Activated naive CD8-positive, alpha-beta T cell (primary cell): ENCODE data around the gene TRIM68.

Source experiments
- H3K27ac Mint-ChIP-seq: one replicate; pipeline ENCODE4 v1.8.0; 2021; ENCODE audit warnings: mixed read lengths
- H3K27me3 Mint-ChIP-seq: one replicate; pipeline ENCODE4 v1.8.0; 2021; ENCODE audit warnings: mixed read lengths
- H3K36me3 Mint-ChIP-seq: one replicate; pipeline ENCODE4 v1.8.0; 2021; ENCODE audit warnings: mixed read lengths
- H3K4me1 Mint-ChIP-seq: one replicate; pipeline ENCODE4 v1.8.0; 2021; ENCODE audit warnings: low read depth, mixed read lengths
- H3K4me3 Mint-ChIP-seq: one replicate; pipeline ENCODE4 v1.8.0; 2021; ENCODE audit warnings: mild to moderate bottlenecking, mixed read lengths
- H3K9me3 Mint-ChIP-seq: one replicate; pipeline ENCODE4 v1.8.0; 2021; ENCODE audit warnings: low read depth, mixed read lengths

The TRIM68 gene

GRCh38 chr11:4619514-4619913 lies 11.5 kb upstream of the TRIM68 start:
- no peaks in the 10 kb centered on the region for H3K4me1 Mint-ChIP-seq
- no peak overlapping the region for H3K4me3 Mint-ChIP-seq
- no peaks in the 10 kb centered on the region for H3K9me3 Mint-ChIP-seq

DNA sequence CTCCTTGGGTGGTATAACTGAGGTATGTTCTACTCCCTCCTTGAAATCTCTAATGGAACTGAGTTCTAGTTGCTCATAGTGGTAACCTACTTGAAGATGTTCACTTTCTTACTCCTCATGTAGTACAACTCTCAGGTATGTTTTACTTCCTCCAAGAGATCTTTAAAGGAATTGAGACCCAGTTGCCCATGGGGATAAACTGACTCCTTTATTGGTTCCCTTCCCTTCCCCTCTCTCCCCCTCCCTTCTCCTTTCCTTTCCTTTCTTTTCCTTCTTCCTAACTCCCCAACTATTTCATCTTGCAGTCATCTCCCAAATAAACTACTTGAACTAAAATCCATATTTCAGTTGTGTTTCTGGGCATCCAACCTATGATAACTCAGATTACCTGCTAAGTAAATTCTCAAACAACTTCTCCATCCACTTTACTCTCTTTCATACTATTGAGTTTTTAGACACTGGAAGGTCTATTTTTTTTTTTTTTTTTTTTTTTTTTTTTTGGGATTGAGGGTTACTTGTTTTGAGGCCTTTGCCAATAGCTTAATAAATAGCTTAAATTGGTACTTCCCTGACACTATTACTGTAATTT lies 7.9 kb upstream of the TRIM68 start:
- Mint-ChIP-seq H3K4me1 (no peaks in the 10 kb centered on the region), H3K36me3 (no peaks in the 10 kb centered on the region), H3K4me3 (no peak overlapping the region), H3K9me3 (no peaks in the 10 kb centered on the region), H3K27ac (no peak overlapping the region), H3K27me3 (peaks cover 4% of the 10 kb centered on the region)

More at GRCh38 chr11:4619514-4619913, 11.5 kb upstream of the TRIM68 start:
- H3K27ac Mint-ChIP-seq = no peak overlapping the region
- peaks cover 2% of the 10 kb centered on the region for H3K36me3 Mint-ChIP-seq
- H3K27me3 Mint-ChIP-seq = peaks cover 7% of the 10 kb centered on the region

GRCh38 chr11:4611986-4612385 lies 4.0 kb upstream of the TRIM68 start:
- no peaks in the 10 kb centered on the region for H3K36me3 Mint-ChIP-seq
- H3K27me3 Mint-ChIP-seq = peaks cover 2% of the 10 kb centered on the region
- H3K27ac Mint-ChIP-seq = no peak overlapping the region
- no peaks in the 10 kb centered on the region for H3K9me3 Mint-ChIP-seq
- no peak overlapping the region for H3K4me3 Mint-ChIP-seq
- peaks cover 26% of the 10 kb centered on the region for H3K4me1 Mint-ChIP-seq

DNA sequence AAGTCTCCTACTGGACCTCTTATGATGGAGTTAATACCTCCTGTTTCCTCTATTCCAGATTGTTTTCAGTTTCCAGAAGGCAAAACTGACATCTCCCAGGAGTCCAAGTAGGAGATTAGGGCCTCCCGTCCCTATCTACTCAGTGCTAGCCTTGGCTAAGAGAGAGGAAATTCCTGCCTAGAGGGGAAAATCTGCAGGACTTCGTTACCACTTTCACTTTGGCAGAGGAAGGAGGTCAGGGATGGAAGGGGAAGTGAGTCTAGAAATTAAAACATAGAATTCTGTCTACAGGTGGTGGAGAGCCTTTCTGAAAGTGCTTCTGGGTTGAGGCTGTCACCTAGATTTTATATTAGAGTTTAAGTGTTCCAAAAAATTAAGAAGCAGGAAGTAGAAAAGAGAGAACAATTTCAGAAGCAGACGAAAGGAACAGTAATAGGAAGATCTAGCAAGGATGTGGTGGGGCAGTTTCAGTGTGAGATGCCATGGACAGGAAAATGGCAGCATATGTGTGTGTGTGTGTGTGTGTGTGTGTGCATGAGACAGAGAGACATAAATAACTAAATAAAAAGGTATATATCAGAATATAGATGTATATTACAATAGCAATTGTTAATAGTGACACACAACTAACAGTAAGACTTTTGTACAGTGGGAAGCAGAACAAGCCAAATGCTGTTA lies 2.4 kb upstream of the TRIM68 start:
- Mint-ChIP-seq H3K36me3 (peaks cover 2% of the 10 kb centered on the region), H3K9me3 (no peaks in the 10 kb centered on the region), H3K4me3 (peak overlapping the region; percentile 45), H3K27ac (peak overlapping the region; percentile 75), H3K27me3 (no peaks in the 10 kb centered on the region), H3K4me1 (peaks cover 38% of the 10 kb centered on the region)

GRCh38 chr11:4607096-4607495 lies 935 bp downstream of the TRIM68 start:
- H3K4me3 Mint-ChIP-seq = peak overlapping the region; percentile 92
- H3K27me3 Mint-ChIP-seq = no peaks in the 10 kb centered on the region
- no peaks in the 10 kb centered on the region for H3K9me3 Mint-ChIP-seq
- H3K4me1 Mint-ChIP-seq = peaks cover 45% of the 10 kb centered on the region
- peaks cover 12% of the 10 kb centered on the region for H3K36me3 Mint-ChIP-seq
- peak overlapping the region; percentile 96 for H3K27ac Mint-ChIP-seq

DNA sequence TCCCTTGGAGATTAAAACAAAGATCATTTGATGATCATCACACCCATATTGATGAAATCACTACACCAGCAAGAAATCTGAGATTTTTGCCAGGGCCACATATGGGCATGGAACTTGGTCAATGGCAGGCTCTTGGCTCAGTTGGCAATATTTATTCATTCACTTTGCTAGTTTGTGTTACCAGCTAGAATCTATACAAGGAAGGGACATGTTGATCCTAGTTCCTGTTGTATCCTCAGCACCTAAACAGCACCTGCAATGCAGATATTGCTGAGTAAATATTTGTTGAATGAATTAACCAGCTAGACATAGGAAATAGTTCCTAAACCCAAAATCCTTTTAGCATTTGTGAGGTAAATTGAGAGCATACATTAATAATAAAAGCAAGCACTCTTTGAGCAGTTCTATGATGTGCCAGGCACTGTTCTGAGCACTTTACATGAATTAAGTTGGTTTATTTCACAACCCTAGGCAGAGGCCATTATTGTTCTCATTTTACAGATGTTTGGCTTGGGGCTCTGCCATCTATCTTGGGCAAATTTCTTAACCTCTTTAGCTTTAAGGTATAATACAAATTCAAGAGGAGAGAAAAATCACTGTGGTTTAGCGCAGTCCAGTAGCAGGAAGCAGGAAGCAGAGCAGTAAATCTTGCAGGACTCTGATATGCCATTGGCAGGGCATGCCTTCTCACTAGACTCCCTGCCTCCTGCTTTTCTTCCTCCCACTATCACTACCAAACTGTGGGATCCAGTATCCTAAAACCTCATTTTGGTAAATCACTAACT lies 1.6 kb downstream of the TRIM68 start:
- no peaks in the 10 kb centered on the region for H3K9me3 Mint-ChIP-seq
- H3K4me1 Mint-ChIP-seq = peaks cover 45% of the 10 kb centered on the region
- H3K27ac Mint-ChIP-seq = no peak overlapping the region

GRCh38 chr11:4605057-4605456 lies 3.0 kb downstream of the TRIM68 start:
- Mint-ChIP-seq H3K4me1 (peaks cover 40% of the 10 kb centered on the region), H3K27ac (no peak overlapping the region), H3K36me3 (peaks cover 14% of the 10 kb centered on the region)

More for the DNA sequence above, 1.6 kb downstream of the TRIM68 start:
- Mint-ChIP-seq H3K27me3 (no peaks in the 10 kb centered on the region), H3K36me3 (peaks cover 12% of the 10 kb centered on the region), H3K4me3 (peak overlapping the region; percentile 92)

DNA sequence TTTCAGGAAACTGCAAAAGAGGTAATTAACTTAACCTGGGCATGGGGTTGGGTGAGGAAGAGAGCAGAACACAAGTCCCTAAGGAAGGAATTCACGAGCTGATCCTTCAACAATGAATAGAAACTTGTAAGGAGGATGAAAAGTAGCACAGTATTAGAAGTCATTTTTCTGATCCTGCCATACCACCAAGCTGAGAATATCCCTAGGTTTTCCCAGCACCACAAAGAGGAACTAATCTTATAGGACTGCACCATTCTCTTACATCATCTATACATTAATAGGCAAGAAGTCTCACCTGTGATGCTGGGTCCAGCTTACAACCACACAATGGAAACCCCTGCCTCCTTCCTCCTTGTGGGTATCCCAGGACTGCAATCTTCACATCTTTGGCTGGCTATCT lies 14.3 kb downstream of the TRIM68 start, which contains the start of gene OR52I1:
Gene OR52I1, plus strand, starts transcription at position 301 of the 400 bp plus-strand sequence. Its CDS starts 0 bp downstream, at position 301.
- Mint-ChIP-seq H3K4me1 (no peaks in the 10 kb centered on the region), H3K4me3 (no peak within 1 kb of the TSS), H3K9me3 (no peaks in the 10 kb centered on the region), H3K36me3 (peaks cover 14% of the 10 kb centered on the region), H3K27me3 (no peaks in the 10 kb centered on the region), H3K27ac (no peak within 1 kb of the TSS)

More at GRCh38 chr11:4605057-4605456, 3.0 kb downstream of the TRIM68 start:
- Mint-ChIP-seq H3K9me3 (no peaks in the 10 kb centered on the region), H3K27me3 (no peaks in the 10 kb centered on the region), H3K4me3 (no peak overlapping the region)

- Mint-ChIP-seq H3K9me3 (no peaks in the 10 kb centered on the region), H3K4me1 (no peaks in the 10 kb centered on the region), H3K36me3 (peaks cover 3% of the 10 kb centered on the region), H3K27ac (no peak overlapping the region), H3K27me3 (peaks cover 14% of the 10 kb centered on the region), H3K4me3 (no peak overlapping the region)
Observed at GRCh38 chr11:4589017-4589416, 19.0 kb downstream of the TRIM68 start.

- H3K9me3 Mint-ChIP-seq = no peaks in the 10 kb centered on the region
- H3K36me3 Mint-ChIP-seq = peaks cover 3% of the 10 kb centered on the region
- no peaks in the 10 kb centered on the region for H3K4me1 Mint-ChIP-seq
- no peak within 1 kb of the TSS for H3K27ac Mint-ChIP-seq
- H3K27me3 Mint-ChIP-seq = peaks cover 33% of the 10 kb centered on the region
- H3K4me3 Mint-ChIP-seq = no peak within 1 kb of the TSS
Observed at GRCh38 chr11:4581443-4581842, 26.6 kb downstream of the TRIM68 start, which contains the start of gene OR52I2. Gene OR52I2 (plus strand): TSS chr11:4581743.

DNA sequence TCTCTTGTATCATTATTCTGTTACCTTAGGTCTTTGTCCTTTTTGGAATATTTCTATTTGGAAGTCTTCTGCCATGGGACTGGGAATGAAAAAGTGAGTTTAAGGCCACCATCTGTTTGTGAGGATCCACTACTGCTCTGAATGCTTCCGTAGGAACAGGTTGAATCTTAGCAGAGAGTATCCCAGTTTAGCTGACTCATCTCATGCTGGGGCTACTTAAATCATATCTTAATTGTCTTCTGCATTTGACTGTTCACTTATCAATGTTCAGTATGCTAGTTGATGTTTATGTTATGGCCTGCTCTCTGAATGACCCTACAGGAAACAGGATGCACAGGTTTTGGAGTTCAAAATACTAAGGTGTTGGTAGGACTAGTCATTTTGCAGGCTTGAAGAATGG lies 27.9 kb downstream of the TRIM68 start:
- H3K27me3 Mint-ChIP-seq = peaks cover 29% of the 10 kb centered on the region
- H3K9me3 Mint-ChIP-seq = no peaks in the 10 kb centered on the region
- H3K4me1 Mint-ChIP-seq = peaks cover 5% of the 10 kb centered on the region
- no peak overlapping the region for H3K4me3 Mint-ChIP-seq
- H3K27ac Mint-ChIP-seq = no peak overlapping the region
- H3K36me3 Mint-ChIP-seq = peaks cover 3% of the 10 kb centered on the region

DNA sequence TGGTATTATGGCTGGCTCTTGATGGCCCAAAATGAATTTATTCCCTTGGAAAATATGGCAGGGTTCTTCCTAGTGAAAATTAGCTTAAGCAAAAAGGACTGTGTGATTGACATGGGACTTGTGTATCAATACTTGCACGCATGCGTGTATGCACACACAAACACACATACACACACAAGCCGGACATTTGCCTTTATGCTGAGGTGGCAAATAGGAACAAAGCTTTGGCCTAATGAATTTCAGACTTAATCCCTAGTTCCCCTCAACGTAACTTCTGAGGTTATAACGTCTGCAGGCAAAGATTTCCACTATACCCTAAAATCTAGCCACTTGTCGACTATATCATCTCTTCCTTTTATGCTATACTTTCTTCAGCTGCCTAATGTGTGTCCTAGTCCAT lies 29.4 kb downstream of the TRIM68 start:
- peaks cover 25% of the 10 kb centered on the region for H3K27me3 Mint-ChIP-seq

DNA sequence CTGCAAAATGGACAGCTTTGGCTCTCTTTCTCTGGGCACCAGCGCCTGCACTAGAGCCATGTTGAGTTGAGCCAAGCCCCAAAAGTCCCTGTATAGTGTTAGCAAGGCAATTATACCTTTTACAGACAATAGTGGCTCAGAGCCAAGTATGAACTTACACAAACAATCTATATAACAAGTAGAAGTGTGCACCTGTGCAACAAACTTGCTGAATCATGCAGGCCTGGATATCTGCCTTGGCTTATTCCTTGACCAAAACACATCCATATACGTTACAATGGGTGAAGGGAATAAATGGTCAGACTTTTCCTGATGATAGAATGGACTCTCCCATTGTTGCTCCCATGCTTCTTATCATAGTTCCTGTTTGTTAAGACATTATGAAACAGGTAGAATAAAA lies 30.3 kb downstream of the TRIM68 start:
- Mint-ChIP-seq H3K4me3 (no peak overlapping the region), H3K27ac (no peak overlapping the region), H3K9me3 (no peaks in the 10 kb centered on the region), H3K27me3 (peaks cover 21% of the 10 kb centered on the region), H3K36me3 (peaks cover 2% of the 10 kb centered on the region), H3K4me1 (peaks cover 5% of the 10 kb centered on the region)

More for the DNA sequence above, 29.4 kb downstream of the TRIM68 start:
- no peak overlapping the region for H3K27ac Mint-ChIP-seq
- H3K36me3 Mint-ChIP-seq = peaks cover 3% of the 10 kb centered on the region
- no peaks in the 10 kb centered on the region for H3K9me3 Mint-ChIP-seq
- H3K4me1 Mint-ChIP-seq = peaks cover 5% of the 10 kb centered on the region
- H3K4me3 Mint-ChIP-seq = no peak overlapping the region

- Mint-ChIP-seq H3K9me3 (no peaks in the 10 kb centered on the region), H3K4me1 (peaks cover 5% of the 10 kb centered on the region), H3K27me3 (peaks cover 18% of the 10 kb centered on the region), H3K27ac (no peak overlapping the region), H3K36me3 (no peaks in the 10 kb centered on the region), H3K4me3 (no peak overlapping the region)
Observed at GRCh38 chr11:4576880-4577279, 31.2 kb downstream of the TRIM68 start.

DNA sequence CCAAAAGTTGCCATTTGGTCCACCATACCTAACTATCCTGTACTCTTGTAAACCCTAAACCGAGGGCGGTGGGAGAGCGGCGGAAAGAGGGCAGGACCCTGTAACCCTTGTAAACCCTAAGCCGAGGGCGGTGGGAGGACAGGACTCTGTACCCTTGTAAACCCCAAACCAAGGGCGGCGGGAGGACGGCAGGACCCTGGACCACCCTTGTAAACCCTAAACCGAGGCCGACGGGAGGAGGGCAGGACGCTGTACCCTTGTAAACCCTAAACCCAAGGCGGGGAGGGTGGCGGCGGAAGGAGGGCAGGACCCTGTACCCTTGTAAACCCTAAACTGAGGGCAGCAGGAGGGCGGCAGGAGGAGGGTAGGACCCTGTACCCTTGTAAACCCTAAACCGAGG lies 39.0 kb downstream of the TRIM68 start:
- Mint-ChIP-seq H3K4me3 (no peak overlapping the region), H3K27me3 (peaks cover 6% of the 10 kb centered on the region), H3K4me1 (no peaks in the 10 kb centered on the region), H3K36me3 (no peaks in the 10 kb centered on the region), H3K9me3 (peaks cover 3% of the 10 kb centered on the region), H3K27ac (no peak overlapping the region)
